Osteoblast (primary cell): Measurements from ENCODE around the gene RPA1. TPM values are rescaled to one million over a fixed set of nuclear protein-coding genes. Genes with fewer than 3 reads are reported as not detected.

ENCODE experiments used
- DNase-seq: peaks from one replicate; pipeline ENCODE4 v3.0.0; 2011; ENCODE audit warnings: low spot score, mixed read lengths; ENCODE audit not compliant: insufficient read length; ENCODE audit errors: missing footprints
- H2AFZ ChIP-seq: 2 replicates; pipeline ENCODE4 v1.6.0; 2011; ENCODE audit warnings: mild to moderate bottlenecking, low read length
- H3K27ac ChIP-seq: 2 replicates; pipeline ENCODE4 v1.5.1; 2011; ENCODE audit warnings: mild to moderate bottlenecking, low read depth, low read length, moderate library complexity
- H3K27me3 ChIP-seq: 2 replicates; pipeline ENCODE4 v1.6.0; 2012; ENCODE audit warnings: mild to moderate bottlenecking, control low read depth, inconsistent platforms, low read length, moderate library complexity; ENCODE audit not compliant: insufficient read depth
- H3K36me3 ChIP-seq: 2 replicates; pipeline ENCODE4 v1.5.1; 2011; ENCODE audit warnings: mild to moderate bottlenecking, low read length, control low read depth, moderate library complexity; ENCODE audit not compliant: insufficient read depth
- H3K4me1 ChIP-seq: 2 replicates; pipeline ENCODE4 v1.5.1; 2011; ENCODE audit warnings: mild to moderate bottlenecking, low read length, control low read depth, moderate library complexity; ENCODE audit not compliant: insufficient read depth
- H3K4me2 ChIP-seq: 2 replicates; pipeline ENCODE4 v1.6.0; 2011; ENCODE audit warnings: mild to moderate bottlenecking, low read length; ENCODE audit not compliant: insufficient read depth
- H3K4me3 ChIP-seq: fragments of 200-600 bp; sonication (generic); 3 replicates; pipeline ENCODE4 v1.5.1; 2012; ENCODE audit warnings: mild to moderate bottlenecking, low read length, inconsistent platforms; ENCODE audit not compliant: insufficient read depth
- H3K79me2 ChIP-seq: 2 replicates; pipeline ENCODE4 v1.6.0; 2012; ENCODE audit warnings: mild to moderate bottlenecking, low read length, control low read depth, inconsistent platforms; ENCODE audit not compliant: insufficient read depth
- H3K9me3 ChIP-seq: 2 replicates; pipeline ENCODE4 v1.5.1; 2011; ENCODE audit warnings: low read depth, low read length, control low read depth
- H4K20me1 ChIP-seq: 2 replicates; pipeline ENCODE4 v1.6.0; 2012; ENCODE audit warnings: mild to moderate bottlenecking, low read length, control low read depth; ENCODE audit not compliant: insufficient read depth
- CTCF ChIP-seq: IDR thresholded peaks from 2 replicates; pipeline ENCODE4 v1.5.1; 2011; ENCODE audit warnings: mild to moderate bottlenecking, low read depth, low read length, moderate library complexity; ENCODE audit errors: extremely low read depth
- total RNA-seq: library from RNA; depleted of rRNA; stranded (reverse); fragments of >200 nt; gene quantifications from 2 replicates; pipeline ENCODE4 v1.2.3, GENCODE V29; 2012

RPA1 gene
- total RNA-seq, 1 donor = 14.8 TPM

GRCh38 chr17:1789936-1790335 lies 39.9 kb upstream of the RPA1 start:
- Histone ChIP-seq H3K27ac (peak overlapping the region; percentile 17), H3K79me2 (no peaks in the 10 kb centered on the region), H3K36me3 (peaks cover 11% of the 10 kb centered on the region), H3K4me3 (no peak overlapping the region), H4K20me1 (no peaks in the 10 kb centered on the region), H3K9me3 (no peaks in the 10 kb centered on the region), H3K27me3 (no peaks in the 10 kb centered on the region), H2AFZ (no peak overlapping the region), H3K4me2 (no peak overlapping the region), H3K4me1 (peaks cover 19% of the 10 kb centered on the region)
- DNase-seq = no peak
- TF ChIP-seq CTCF = no peak

GRCh38 chr17:1792495-1793446 lies 37.0 kb upstream of the RPA1 start:
- no peak for TF ChIP-seq CTCF
- no peak overlapping the region for H3K27ac ChIP-seq
- no peaks in the 10 kb centered on the region for H3K27me3 ChIP-seq
- peaks cover 6% of the 10 kb centered on the region for H3K4me1 ChIP-seq
- no peaks in the 10 kb centered on the region for H3K9me3 ChIP-seq
- peak overlapping the region; percentile 46 for H2AFZ ChIP-seq
- no peaks in the 10 kb centered on the region for H3K36me3 ChIP-seq
- no peaks in the 10 kb centered on the region for H4K20me1 ChIP-seq
- no peak for DNase-seq
- H3K79me2 ChIP-seq = no peaks in the 10 kb centered on the region
- H3K4me3 ChIP-seq = no peak overlapping the region
- H3K4me2 ChIP-seq = no peak overlapping the region

- H4K20me1 ChIP-seq = no peaks in the 10 kb centered on the region
- no peak overlapping the region for H3K27ac ChIP-seq
- peaks cover 3% of the 10 kb centered on the region for H3K4me1 ChIP-seq
- no peaks in the 10 kb centered on the region for H3K79me2 ChIP-seq
- H2AFZ ChIP-seq = peak overlapping the region; percentile 46
- H3K4me2 ChIP-seq = no peak overlapping the region
- H3K36me3 ChIP-seq = no peaks in the 10 kb centered on the region
- DNase-seq = no peak
- TF ChIP-seq CTCF = no peak
- no peaks in the 10 kb centered on the region for H3K27me3 ChIP-seq
- H3K4me3 ChIP-seq = no peak overlapping the region
- no peaks in the 10 kb centered on the region for H3K9me3 ChIP-seq
These were observed 36.4 kb upstream of the RPA1 start for GRCh38 chr17:1793447-1793806.

GRCh38 chr17:1796800-1797199 lies 33.0 kb upstream of the RPA1 start:
- Histone ChIP-seq H3K4me1 (no peaks in the 10 kb centered on the region), H3K4me3 (no peak overlapping the region), H4K20me1 (no peaks in the 10 kb centered on the region), H3K79me2 (no peaks in the 10 kb centered on the region), H3K27ac (no peak overlapping the region), H3K9me3 (no peaks in the 10 kb centered on the region), H3K27me3 (no peaks in the 10 kb centered on the region), H2AFZ (no peak overlapping the region), H3K4me2 (no peak overlapping the region), H3K36me3 (peaks cover 12% of the 10 kb centered on the region)
- no peak for TF ChIP-seq CTCF
- DNase-seq = no peak
